Cardiac muscle cell (in vitro differentiated cells and primary cell): ENCODE data around the gene ADGRE3. TPM values are rescaled to one million over a fixed set of nuclear protein-coding genes. Genes with fewer than 3 reads are reported as not detected.

Source experiments
- DNase-seq, 2 donors: peaks; one replicate each; pipeline versions ENCODE4 v3.0.0 to v3.0.0-alpha.2; 2010 to 2017; ENCODE audit warnings: low read depth in 1 of 2, low spot score in 1 of 2
- H3K27ac ChIP-seq: fragments of 200-600 bp; sonication (generic); 2 replicates; pipeline ENCODE4 v1.5.1; 2016
- H3K27me3 ChIP-seq: fragments of 200-600 bp; sonication (generic); 2 replicates; pipeline ENCODE4 v1.6.0; 2016; ENCODE audit warnings: control low read depth
- H3K36me3 ChIP-seq: fragments of 200-600 bp; sonication (generic); 2 replicates; pipeline ENCODE4 v1.5.1; 2016; ENCODE audit warnings: control low read depth
- H3K4me1 ChIP-seq: fragments of 200-600 bp; sonication (generic); 2 replicates; pipeline ENCODE4 v1.8.1; 2017; ENCODE audit warnings: low read depth, mild to moderate bottlenecking, mixed run types
- H3K4me3 ChIP-seq: fragments of 200-600 bp; sonication (generic); 2 replicates; pipeline ENCODE4 v1.5.1; 2016; ENCODE audit warnings: mild to moderate bottlenecking
- H3K9me3 ChIP-seq: fragments of 200-600 bp; sonication (generic); 2 replicates; pipeline ENCODE4 v1.5.1; 2017; ENCODE audit warnings: low read depth, mild to moderate bottlenecking, control low read depth
- polyA plus RNA-seq: library from polyadenylated mRNA; unstranded; fragments of >200 nt; fragmentation: Nextera tagmentation; extraction: Ambion mirVana; gene quantifications from 2 replicates; pipeline ENCODE4 v1.2.1, GENCODE V29; 2016
- total RNA-seq: library from RNA; depleted of rRNA; stranded (reverse); fragments of >200 nt; gene quantifications from 2 replicates; pipeline ENCODE4 v1.2.3, GENCODE V29; 2016
- TF ChIP-seq, protein P1 (sequence below): IDR thresholded peaks from 2 replicates; pipeline ENCODE4 v1.5.1; 2012; ENCODE audit warnings: low read depth, mild to moderate bottlenecking, low read length

Gene ADGRE3
- total and polyA plus RNA-seq, 2 experiments from 2014 or later, result not detected

DNA sequence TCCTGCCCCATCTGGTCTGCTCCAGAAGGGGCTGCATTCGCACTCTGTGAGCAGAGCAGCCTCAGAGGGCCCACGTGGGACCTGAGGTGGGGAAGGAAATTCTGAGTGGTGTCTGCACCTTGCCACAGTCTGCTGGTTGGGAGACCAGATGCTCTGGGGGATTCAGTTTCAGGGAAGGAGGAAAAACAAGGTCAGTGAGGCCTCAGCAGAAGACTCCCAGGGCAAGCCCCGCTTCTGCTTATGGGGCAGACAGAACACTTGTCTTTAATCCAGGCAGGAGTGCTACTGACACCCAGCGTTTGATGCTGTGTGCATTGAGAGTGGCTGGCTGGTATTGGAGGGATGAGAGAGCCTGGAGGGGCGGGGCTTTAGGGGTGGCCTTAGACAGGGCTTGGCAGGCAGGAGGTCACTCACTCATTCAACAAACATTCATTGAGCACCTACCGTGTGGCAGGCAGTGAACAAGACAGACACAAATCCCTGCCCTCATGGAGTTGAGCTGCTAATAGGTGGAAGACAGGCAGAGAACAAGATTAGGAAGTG is 96.7 kb downstream of the ADGRE3 start:
- no peaks in the 10 kb centered on the region for H3K36me3 ChIP-seq
- DNase-seq, result no peak
- TF ChIP-seq, protein P1, sequence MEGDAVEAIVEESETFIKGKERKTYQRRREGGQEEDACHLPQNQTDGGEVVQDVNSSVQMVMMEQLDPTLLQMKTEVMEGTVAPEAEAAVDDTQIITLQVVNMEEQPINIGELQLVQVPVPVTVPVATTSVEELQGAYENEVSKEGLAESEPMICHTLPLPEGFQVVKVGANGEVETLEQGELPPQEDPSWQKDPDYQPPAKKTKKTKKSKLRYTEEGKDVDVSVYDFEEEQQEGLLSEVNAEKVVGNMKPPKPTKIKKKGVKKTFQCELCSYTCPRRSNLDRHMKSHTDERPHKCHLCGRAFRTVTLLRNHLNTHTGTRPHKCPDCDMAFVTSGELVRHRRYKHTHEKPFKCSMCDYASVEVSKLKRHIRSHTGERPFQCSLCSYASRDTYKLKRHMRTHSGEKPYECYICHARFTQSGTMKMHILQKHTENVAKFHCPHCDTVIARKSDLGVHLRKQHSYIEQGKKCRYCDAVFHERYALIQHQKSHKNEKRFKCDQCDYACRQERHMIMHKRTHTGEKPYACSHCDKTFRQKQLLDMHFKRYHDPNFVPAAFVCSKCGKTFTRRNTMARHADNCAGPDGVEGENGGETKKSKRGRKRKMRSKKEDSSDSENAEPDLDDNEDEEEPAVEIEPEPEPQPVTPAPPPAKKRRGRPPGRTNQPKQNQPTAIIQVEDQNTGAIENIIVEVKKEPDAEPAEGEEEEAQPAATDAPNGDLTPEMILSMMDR, result no peak
- no peak overlapping the region for H3K27ac ChIP-seq
- H3K27me3 ChIP-seq, result no peaks in the 10 kb centered on the region
- no peak overlapping the region for H3K4me3 ChIP-seq
- no peaks in the 10 kb centered on the region for H3K4me1 ChIP-seq
- no peaks in the 10 kb centered on the region for H3K9me3 ChIP-seq

DNA sequence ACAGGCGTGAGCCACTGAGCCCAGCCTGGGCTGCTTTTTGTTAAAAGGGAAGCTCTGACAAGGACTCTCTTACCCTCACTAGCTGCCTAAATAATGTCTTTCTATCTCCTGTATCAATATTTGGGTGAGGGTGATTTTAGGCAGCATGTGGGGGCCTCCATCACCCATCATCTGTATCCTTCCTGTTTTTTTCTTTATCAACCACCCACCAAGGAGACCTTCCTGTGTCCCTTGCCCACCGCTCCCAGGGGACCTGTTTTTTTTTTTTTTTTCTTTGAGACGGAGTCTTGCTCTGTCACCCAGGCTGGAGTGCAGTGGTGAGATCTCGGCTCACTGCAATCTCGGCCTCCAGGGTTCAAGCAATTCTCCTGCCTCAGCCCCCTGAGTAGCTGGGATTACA is 97.4 kb downstream of the ADGRE3 start:
- no peak for DNase-seq
- H3K4me3 ChIP-seq, result no peak overlapping the region
- no peaks in the 10 kb centered on the region for H3K27me3 ChIP-seq
- H3K27ac ChIP-seq, result no peak overlapping the region
- TF ChIP-seq, protein P1, result no peak
- H3K4me1 ChIP-seq, result no peaks in the 10 kb centered on the region
- H3K9me3 ChIP-seq, result no peaks in the 10 kb centered on the region
- no peaks in the 10 kb centered on the region for H3K36me3 ChIP-seq

DNA sequence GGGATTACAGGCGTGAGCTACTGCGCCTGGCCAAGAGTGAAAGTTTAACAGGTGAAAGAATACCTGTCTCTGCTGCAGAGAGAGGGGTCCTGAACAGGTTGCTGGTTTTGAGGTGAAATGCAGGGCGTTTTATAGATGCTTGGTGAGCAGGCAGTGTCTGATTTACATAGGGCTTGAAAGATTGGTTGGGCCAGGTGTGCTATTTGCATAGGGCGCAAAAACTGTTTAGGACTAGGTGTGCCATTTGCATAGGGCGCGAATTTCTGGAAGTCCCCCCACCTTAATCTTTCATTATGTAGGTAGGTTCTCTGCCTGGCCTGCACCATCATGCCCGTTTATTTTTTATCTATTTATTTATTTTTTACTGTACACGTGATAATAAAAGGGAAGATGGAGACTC is 98.3 kb downstream of the ADGRE3 start:
- no peak overlapping the region for H3K4me3 ChIP-seq
- no peaks in the 10 kb centered on the region for H3K9me3 ChIP-seq
- no peaks in the 10 kb centered on the region for H3K36me3 ChIP-seq
- H3K27ac ChIP-seq, result no peak overlapping the region
- H3K27me3 ChIP-seq, result no peaks in the 10 kb centered on the region
- H3K4me1 ChIP-seq, result no peaks in the 10 kb centered on the region
- DNase-seq, result no peak
- TF ChIP-seq, protein P1, result no peak

DNA sequence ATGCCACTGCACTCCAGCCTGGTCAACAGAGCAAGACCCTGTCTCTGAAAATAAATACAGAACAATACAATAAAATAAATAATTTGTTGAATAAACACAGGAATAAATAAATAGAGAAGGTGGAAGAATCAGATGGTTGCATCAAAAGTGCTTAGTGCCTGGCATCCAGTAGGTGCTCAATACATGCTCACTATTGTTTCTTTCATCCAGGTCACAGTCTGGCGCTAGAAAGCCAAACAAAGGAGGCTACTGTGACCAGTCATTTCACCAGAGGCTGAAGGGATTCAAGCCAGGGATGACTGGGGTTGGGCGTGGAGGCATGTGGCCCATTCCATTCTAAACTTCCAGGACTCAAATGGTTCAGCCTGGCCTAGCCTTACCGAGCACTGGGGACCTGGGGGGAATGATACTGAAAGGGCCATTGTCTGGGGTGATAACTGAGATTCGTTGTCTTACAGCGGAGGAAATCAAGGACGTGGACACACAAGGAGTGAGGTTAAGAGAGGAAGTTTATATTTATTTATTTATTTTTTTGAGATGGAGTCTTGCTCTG is 99.1 kb downstream of the ADGRE3 start:
- Histone ChIP-seq H3K4me3 (no peak overlapping the region), H3K27ac (no peak overlapping the region), H3K4me1 (peaks cover 7% of the 10 kb centered on the region), H3K9me3 (no peaks in the 10 kb centered on the region), H3K27me3 (no peaks in the 10 kb centered on the region), H3K36me3 (no peaks in the 10 kb centered on the region)
- DNase-seq, result no peak
- TF ChIP-seq, protein P1, result no peak

DNA sequence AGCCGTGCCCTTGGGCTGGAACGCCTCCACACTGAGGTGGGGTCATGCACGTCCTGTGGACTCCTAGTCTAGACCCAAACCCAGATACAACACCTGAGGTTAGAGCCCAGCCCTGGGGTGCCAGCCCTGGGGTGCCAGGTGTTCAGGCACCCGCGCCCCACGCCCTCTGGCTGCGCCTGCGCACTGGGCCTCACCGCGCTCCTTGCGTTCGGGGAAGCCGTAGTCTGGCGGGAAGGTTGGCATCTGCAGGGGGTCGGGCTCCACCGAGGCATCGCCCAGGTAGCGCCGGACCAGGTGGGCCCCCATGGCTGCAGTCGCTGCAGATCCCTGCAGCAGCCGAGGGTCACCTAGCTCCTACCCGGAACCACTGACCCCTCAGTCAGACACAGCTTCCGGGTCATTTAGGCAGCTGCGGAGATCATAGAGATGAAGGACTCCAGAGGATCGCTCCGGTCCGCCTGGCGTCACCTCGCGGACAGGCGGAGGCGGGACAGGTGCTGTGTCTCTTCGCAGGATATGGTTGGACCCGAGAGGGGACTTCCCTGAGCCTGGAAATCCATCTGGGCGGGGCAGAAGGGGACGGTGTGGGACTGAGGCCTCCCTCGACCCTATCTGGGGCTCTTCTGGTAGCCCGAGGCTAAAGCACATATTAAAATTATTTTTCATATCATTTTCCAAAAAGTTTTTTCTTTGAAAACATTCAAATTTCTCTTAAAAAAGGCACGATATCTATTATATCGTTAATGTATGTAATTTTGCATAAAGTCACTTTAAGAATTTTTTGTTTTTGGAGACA is 102.8 kb downstream of the ADGRE3 start, which contains the start of gene NDUFB7:
TSS of gene NDUFB7 (minus strand) at position 372 of the 796 bp plus-strand sequence. CDS start at position 306, 66 bp downstream.
- no peaks in the 10 kb centered on the region for H3K36me3 ChIP-seq
- H3K4me1 ChIP-seq, result peaks cover 7% of the 10 kb centered on the region
- H3K27me3 ChIP-seq, result no peaks in the 10 kb centered on the region
- H3K4me3 ChIP-seq, result peak within 1 kb of the TSS; percentile 96
- H3K27ac ChIP-seq, result peak within 1 kb of the TSS; percentile 58
- no peaks in the 10 kb centered on the region for H3K9me3 ChIP-seq
- TF ChIP-seq, protein P1, result peak; percentile 66
- peak; percentile 92 to 96 for DNase-seq
